ENCODE results near the gene ROBO1. TPM values are rescaled to one million over a fixed set of nuclear protein-coding genes. Genes with fewer than 3 reads are reported as not detected.

Gene ROBO1
- total RNA-seq, 1 donor from 2014 or later, result 0.05 TPM

DNA sequence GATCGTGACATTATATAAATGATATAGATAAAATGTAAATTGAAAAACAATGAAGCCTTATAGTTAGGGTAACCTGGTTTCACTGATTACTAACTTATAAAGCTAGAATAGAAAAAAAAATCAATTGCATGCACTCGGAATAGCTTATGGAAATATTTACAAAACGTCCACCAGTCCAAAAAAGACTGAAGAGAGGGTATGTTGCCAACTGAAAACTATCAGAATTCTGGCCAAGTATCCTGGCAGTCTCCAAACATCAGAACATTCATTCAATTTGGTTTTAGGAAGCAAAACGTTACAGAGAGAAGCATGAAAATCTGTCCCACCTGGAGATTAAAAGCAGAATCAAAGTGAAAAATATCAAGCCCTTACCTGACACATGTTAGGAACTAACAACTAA, 892.4 kb downstream of the ROBO1 start:
- Mint-ChIP-seq H3K36me3 (ENCODE audit: low read depth) (no peaks in the 10 kb centered on the region), H3K9me3 (no peaks in the 10 kb centered on the region), H3K4me3 (no peak overlapping the region), H3K27ac (no peak overlapping the region), H3K27me3 (no peaks in the 10 kb centered on the region), H3K4me1 (no peaks in the 10 kb centered on the region)
- intact Hi-C loops (cut with micrococcal nuclease), result no loop called here
- DNase-seq, result no peak

DNA sequence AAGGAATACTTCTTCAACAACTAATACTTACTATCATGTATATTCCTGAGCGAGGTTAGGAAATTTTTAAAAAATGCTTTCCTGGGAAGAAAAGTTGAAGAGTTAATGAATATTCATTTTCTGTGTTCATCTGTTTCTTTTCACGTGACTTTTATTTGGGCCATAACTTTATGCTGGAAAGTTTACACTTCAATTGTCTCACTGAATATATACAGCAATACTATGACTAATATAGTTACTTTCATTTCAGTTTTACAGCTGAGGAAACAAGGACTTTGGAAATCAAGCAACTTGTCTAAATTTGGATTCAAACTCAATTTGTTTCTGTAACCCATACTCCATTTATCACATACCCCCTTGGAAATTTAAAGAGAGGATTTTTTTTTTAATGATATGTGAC, 894.2 kb downstream of the ROBO1 start:
- Mint-ChIP-seq H3K9me3 (no peaks in the 10 kb centered on the region), H3K27ac (no peak overlapping the region), H3K4me1 (no peaks in the 10 kb centered on the region), H3K27me3 (no peaks in the 10 kb centered on the region), H3K4me3 (no peak overlapping the region), H3K36me3 (ENCODE audit: low read depth) (no peaks in the 10 kb centered on the region)
- intact Hi-C loops (cut with micrococcal nuclease), result no loop called here
- no peak for DNase-seq

DNA sequence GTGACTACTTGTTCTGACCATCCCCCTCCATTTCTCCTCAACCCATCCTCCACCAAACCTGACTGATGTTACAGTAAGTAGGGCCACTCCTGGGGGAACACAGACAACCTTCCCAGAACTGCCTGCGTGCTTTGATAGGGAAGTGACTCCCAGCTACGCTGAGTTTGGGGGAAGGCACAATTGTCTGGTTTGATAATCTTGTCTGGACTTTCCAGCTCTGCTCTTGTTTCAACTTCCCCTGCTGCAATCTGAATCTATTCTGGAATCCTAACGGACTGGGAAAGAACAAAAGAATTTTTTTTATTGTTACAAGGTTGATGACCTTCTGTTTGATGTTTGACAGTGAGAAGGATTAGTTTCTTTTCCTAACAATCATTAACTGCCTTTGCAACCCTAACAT, 895.6 kb downstream of the ROBO1 start:
- no peaks in the 10 kb centered on the region for H3K27me3 Mint-ChIP-seq
- no peak overlapping the region for H3K27ac Mint-ChIP-seq
- H3K4me3 Mint-ChIP-seq, result no peak overlapping the region
- no peaks in the 10 kb centered on the region for H3K36me3 Mint-ChIP-seq (ENCODE audit: low read depth)
- no peak for DNase-seq
- no peaks in the 10 kb centered on the region for H3K9me3 Mint-ChIP-seq
- intact Hi-C loops (cut with micrococcal nuclease), result no loop called here
- H3K4me1 Mint-ChIP-seq, result no peaks in the 10 kb centered on the region

DNA sequence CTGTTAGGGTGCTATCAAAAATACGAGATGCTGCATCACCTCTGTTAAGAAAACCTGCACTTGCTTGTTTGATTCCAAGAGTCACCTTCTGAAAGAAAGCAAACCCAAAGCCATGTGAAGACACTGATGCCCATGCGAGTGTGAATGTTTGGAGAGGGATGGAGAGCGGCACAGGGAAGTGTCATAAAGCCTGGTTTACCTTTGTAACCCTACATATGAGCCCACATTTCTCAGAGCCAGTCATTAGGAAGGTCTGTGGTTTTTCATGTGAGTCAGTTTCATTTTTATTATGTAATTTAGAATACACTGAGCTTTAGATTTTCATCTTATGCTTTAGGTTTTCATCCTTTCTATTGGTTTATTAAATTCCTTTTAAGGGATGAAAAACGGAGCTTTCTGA, 896.8 kb downstream of the ROBO1 start:
- Mint-ChIP-seq H3K27me3 (no peaks in the 10 kb centered on the region), H3K27ac (no peak overlapping the region)

DNA sequence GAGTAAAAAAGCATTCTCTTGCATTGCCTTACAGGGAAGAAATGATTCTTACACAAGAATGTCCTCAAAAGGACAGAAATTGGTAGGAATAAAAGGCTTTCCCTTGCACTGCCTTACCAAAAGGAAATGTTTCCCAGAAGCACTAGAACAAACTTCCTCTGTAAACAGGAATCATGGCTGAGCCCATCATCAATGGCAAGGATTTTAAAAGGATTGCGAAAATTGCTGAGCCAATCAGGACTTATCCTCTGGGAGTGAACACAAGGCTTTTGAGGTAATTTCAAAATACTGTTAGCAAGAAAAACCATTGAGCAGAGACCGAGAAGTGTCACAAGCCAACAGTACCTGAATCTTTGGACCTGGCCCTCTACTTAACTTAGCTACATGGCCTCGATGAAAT, 897.3 kb downstream of the ROBO1 start:
- no peaks in the 10 kb centered on the region for H3K27me3 Mint-ChIP-seq
- H3K36me3 Mint-ChIP-seq (ENCODE audit: low read depth), result no peaks in the 10 kb centered on the region
- H3K9me3 Mint-ChIP-seq, result no peaks in the 10 kb centered on the region
- H3K4me1 Mint-ChIP-seq, result no peaks in the 10 kb centered on the region
- intact Hi-C loops (cut with micrococcal nuclease), result no loop called here
- no peak overlapping the region for H3K4me3 Mint-ChIP-seq
- DNase-seq, result no peak
- no peak overlapping the region for H3K27ac Mint-ChIP-seq

More for the DNA sequence above, 896.8 kb downstream of the ROBO1 start:
- intact Hi-C loops (cut with micrococcal nuclease), result no loop called here
- no peak for DNase-seq
- Mint-ChIP-seq H3K9me3 (no peaks in the 10 kb centered on the region), H3K36me3 (ENCODE audit: low read depth) (no peaks in the 10 kb centered on the region), H3K4me1 (no peaks in the 10 kb centered on the region), H3K4me3 (no peak overlapping the region)

DNA sequence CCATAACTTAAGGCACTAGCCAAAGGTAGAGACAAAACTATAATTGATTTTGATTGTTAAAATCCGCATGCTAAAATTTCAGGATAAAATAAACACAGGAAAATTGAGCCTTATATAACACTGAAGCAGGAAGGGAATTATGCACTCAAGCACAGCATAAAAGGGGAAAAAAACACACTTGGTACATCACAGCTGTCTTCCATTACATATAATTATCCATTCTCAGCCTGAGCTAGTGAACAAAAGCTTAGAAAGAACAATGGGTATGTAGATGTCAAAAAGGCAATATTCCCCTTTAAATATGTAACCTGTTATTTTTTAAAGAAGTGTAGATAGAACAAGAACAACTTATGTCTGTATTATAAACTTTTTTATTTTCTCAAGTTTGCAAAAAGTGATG, 899.2 kb downstream of the ROBO1 start:
- intact Hi-C loops (cut with micrococcal nuclease), result no loop called here
- DNase-seq, result no peak
- H3K4me3 Mint-ChIP-seq, result no peak overlapping the region

DNA sequence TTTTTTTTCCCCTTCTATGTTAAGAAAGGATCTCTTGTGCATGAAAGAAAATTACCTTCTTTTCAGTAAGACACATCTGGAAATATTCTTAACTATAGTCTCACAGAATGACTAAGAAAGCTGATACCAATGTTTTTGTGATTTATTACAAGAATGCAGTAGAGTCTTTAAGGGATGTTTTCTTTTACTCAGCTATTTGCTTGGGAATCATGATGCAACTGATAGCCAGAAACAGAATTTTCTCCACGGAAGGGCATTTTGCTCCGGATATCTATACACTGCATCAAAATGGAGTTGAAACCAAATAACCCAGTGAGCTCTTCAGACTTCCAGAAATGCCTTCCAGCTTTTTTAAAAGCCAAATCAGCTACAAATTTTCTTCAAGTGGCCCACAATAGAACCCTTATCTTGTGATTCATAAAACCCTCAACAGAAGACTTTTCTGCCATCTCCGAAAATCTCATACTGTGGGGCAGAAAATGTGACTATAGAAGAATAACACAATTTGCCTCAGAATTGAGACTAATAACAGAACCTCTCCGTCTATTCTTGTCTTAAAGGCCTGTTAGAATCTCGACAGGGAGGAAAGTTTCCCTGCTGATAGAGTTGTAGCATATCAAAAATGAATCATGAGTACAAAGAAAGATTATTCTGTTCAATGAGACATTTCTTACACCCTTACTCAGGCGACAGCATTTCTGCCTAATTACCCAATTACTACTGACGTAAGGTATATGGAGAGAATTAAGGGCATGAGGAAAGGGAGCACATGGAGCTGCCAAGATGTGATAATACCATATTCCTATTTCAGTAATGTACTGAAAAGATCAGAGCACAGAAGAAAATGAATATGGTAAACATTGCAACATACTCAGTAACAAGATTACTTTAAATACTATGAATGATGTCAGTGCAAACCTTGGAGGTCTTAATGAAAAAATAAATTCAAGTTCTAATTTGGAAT, 900.1 kb downstream of the ROBO1 start:
- no peaks in the 10 kb centered on the region for H3K36me3 Mint-ChIP-seq (ENCODE audit: low read depth)
- H3K4me1 Mint-ChIP-seq, result no peaks in the 10 kb centered on the region
- no peak overlapping the region for H3K4me3 Mint-ChIP-seq
- no peak for DNase-seq
- H3K27ac Mint-ChIP-seq, result no peak overlapping the region
- intact Hi-C loops (cut with micrococcal nuclease), result no loop called here
- H3K9me3 Mint-ChIP-seq, result no peaks in the 10 kb centered on the region
- H3K27me3 Mint-ChIP-seq, result no peaks in the 10 kb centered on the region

More for the DNA sequence above, 899.2 kb downstream of the ROBO1 start:
- H3K9me3 Mint-ChIP-seq, result no peaks in the 10 kb centered on the region
- no peaks in the 10 kb centered on the region for H3K36me3 Mint-ChIP-seq (ENCODE audit: low read depth)
- no peak overlapping the region for H3K27ac Mint-ChIP-seq
- no peaks in the 10 kb centered on the region for H3K27me3 Mint-ChIP-seq
- no peaks in the 10 kb centered on the region for H3K4me1 Mint-ChIP-seq

DNA sequence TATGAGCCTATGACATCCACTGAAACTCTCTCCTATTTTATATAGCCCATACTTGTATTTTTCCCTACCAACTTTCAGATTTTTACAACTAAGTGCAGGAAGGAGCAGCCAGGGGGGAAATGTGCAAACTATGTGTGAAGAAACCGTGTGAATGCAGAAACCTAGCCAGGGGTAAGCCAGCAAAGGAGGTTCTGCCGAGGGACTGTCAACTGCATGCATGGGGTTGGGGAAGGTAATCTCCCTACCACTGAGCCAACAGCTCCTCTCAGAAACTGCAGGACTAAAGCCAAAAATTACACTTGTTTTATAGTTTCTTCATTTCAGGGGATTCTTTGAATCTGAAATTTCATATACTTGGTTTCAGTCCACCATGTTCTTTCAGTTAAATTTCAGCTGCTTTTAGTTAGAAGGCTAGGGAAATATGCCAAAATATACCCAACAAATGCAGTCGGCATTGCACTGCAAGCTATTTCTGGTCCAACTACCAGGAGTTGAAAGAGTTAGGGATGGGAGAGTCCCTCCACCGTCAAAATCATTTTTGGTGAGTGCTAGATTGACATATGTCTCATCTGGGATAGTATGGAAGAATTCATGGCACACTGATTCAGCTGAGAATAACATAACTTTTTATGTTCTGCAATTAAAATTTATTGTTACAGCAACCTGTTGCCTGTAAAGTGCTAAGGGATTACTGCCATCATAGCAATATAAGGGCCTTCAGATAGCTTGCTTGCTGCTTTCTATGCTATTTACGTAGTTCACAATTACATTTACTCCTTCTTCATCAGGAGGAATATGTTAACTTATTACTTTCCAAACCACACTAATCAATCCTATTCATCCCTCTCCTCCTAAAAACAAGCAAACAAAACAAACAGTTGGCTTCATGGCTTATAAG, 904.2 kb downstream of the ROBO1 start:
- no peak for DNase-seq
- no peaks in the 10 kb centered on the region for H3K36me3 Mint-ChIP-seq (ENCODE audit: low read depth)
- H3K27ac Mint-ChIP-seq, result no peak overlapping the region
- H3K4me1 Mint-ChIP-seq, result no peaks in the 10 kb centered on the region
- H3K27me3 Mint-ChIP-seq, result no peaks in the 10 kb centered on the region
- intact Hi-C loops (cut with micrococcal nuclease), result no loop called here
- H3K9me3 Mint-ChIP-seq, result no peaks in the 10 kb centered on the region
- no peak overlapping the region for H3K4me3 Mint-ChIP-seq

DNA sequence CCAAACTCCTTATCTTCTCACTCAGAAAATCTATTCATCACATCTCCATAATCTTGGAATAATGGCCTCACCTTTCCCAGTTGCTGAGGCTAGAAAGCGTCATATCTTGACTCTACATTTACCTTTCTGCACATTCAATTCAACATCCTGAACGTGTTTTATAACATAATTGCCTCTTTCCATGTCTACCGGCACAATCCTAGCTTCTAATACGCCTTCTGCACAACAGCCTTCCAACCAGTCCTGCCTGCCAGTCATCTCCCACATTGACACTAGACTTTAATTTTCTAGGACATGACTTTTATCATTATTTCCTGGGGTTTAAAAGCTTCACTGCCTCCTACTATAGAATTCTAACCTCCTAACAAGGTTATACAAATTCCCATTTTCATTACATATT, 906.6 kb downstream of the ROBO1 start:
- no peaks in the 10 kb centered on the region for H3K27me3 Mint-ChIP-seq
- no peaks in the 10 kb centered on the region for H3K9me3 Mint-ChIP-seq
- no peak for DNase-seq
- H3K4me1 Mint-ChIP-seq, result no peaks in the 10 kb centered on the region
- no peak overlapping the region for H3K27ac Mint-ChIP-seq
- no peaks in the 10 kb centered on the region for H3K36me3 Mint-ChIP-seq (ENCODE audit: low read depth)
- intact Hi-C loops (cut with micrococcal nuclease), result no loop called here
- no peak overlapping the region for H3K4me3 Mint-ChIP-seq

DNA sequence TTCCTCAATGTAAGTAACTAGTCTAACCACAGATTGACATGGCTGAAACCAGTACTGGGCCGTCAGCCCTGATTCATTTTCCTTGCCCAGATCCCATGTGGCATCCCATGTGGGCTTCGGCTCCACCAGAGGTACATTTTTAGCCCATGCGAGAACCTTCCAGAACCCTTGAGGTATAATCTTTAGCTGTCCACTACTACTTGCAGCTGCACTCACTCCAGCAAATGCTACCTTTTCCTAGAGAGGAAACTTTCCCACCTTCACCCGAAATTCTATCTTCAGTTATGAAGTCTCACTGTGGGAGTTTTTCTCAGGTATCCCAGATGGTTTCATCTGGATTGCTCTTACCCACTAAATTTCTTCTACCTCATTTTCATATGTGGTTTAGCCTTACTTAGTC, 907.2 kb downstream of the ROBO1 start:
- no peak for DNase-seq
- no peaks in the 10 kb centered on the region for H3K27me3 Mint-ChIP-seq
- no peaks in the 10 kb centered on the region for H3K4me1 Mint-ChIP-seq
- H3K27ac Mint-ChIP-seq, result no peak overlapping the region
- H3K4me3 Mint-ChIP-seq, result no peak overlapping the region
- intact Hi-C loops (cut with micrococcal nuclease), result no loop called here
- no peaks in the 10 kb centered on the region for H3K9me3 Mint-ChIP-seq
- no peaks in the 10 kb centered on the region for H3K36me3 Mint-ChIP-seq (ENCODE audit: low read depth)

DNA sequence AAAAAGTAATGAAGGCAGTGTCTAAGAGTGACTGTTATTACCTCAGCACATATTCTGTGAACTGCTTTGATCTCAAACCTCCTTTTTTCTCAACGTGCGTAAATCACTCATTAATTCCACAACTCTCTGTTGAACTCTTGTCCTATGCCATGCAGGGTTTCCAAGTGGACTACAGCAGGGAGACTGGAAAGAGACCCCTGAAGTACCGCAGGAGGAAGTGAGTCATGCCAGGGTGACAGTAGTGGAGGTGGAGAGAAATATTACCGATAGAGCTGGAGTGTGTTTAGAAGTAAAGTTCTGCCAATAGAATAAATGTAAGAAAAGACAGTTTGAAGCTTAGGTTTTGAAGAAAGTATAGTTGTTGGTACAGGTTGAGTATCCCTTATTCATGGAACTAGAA, 908.9 kb downstream of the ROBO1 start:
- Mint-ChIP-seq H3K36me3 (ENCODE audit: low read depth) (no peaks in the 10 kb centered on the region), H3K27me3 (no peaks in the 10 kb centered on the region), H3K27ac (no peak overlapping the region), H3K4me1 (no peaks in the 10 kb centered on the region), H3K9me3 (no peaks in the 10 kb centered on the region), H3K4me3 (no peak overlapping the region)
- no peak for DNase-seq
- intact Hi-C loops (cut with micrococcal nuclease), result no loop called here

DNA sequence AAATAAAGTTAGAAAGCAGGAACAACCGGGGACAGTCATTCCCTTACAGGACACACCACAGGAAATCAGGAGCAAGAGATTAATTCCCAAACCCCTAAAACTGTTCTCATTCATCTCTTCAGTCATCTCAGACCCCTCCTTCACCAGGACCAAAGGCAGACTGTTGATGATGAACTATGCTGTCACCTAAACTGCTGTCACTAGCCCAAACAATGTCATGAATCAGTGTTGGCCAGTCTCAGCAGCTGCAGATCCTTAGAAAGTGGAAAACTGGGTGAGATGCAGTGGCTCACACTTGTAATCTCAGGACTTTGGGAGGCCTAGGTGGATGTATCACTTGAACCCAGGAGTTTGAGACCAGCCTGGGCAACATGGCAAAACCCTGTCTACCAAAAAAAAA, 909.6 kb downstream of the ROBO1 start:
- Mint-ChIP-seq H3K36me3 (ENCODE audit: low read depth) (no peaks in the 10 kb centered on the region), H3K4me3 (no peak overlapping the region), H3K4me1 (no peaks in the 10 kb centered on the region), H3K27me3 (no peaks in the 10 kb centered on the region), H3K9me3 (no peaks in the 10 kb centered on the region), H3K27ac (no peak overlapping the region)
- intact Hi-C loops (cut with micrococcal nuclease), result no loop called here
- DNase-seq, result no peak

DNA sequence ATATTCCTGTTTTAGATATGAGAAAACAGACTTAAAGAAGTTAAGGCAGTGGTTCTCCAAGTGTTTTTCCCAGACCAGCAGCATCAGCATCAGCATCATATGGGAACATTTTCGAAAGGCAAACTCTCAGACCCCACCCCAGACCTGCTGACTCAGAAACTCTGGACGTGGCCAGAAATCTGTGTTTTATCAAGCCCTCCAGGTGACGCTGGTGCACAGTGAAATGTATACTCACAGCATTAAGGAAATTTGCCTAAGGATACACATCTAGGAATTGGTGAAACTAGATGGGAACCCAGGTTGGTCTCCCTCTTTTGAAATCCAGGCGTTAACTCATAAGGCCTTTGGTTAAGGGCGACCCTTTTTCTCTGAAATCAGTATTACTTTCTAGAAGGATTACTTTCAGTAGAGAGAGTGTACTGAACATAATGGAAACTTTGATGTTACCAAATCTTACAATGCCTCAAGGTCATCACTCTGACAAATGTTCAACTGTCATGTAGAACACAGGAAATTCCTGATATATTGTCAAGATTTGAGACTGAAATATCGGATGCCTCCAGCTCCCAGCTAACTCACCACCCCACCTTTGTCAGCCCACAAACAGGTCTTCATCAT, 910.2 kb downstream of the ROBO1 start:
- Mint-ChIP-seq H3K4me1 (no peaks in the 10 kb centered on the region), H3K36me3 (ENCODE audit: low read depth) (no peaks in the 10 kb centered on the region), H3K4me3 (no peak overlapping the region), H3K9me3 (no peaks in the 10 kb centered on the region), H3K27me3 (no peaks in the 10 kb centered on the region), H3K27ac (no peak overlapping the region)
- no peak for DNase-seq
- intact Hi-C loops (cut with micrococcal nuclease), result no loop called here

DNA sequence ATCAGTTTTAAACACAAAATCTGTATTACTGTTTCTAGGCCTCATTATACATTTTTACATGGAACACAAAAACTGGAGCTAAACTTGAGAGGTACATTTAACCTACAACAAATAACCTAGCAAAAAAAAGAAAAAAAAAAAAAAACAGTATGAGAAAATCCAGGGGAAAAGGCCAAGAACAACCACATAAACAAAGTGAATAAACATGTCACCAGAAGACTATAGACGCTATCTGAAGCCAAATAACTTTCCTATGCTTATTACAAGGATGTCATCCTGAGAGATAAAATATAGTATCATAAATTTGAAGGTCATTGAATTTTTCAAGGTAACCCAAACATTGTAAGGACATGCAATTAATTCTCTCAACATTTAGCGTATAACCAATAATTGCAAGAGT, 911.6 kb downstream of the ROBO1 start:
- Mint-ChIP-seq H3K4me1 (no peaks in the 10 kb centered on the region), H3K4me3 (no peak overlapping the region), H3K9me3 (no peaks in the 10 kb centered on the region), H3K36me3 (ENCODE audit: low read depth) (no peaks in the 10 kb centered on the region), H3K27me3 (no peaks in the 10 kb centered on the region), H3K27ac (no peak overlapping the region)
- intact Hi-C loops (cut with micrococcal nuclease), result no loop called here
- DNase-seq, result no peak
